NCI-H460 (cell line): ENCODE results near the gene TCOF1. TPM values are rescaled to one million over a fixed set of nuclear protein-coding genes. Genes with fewer than 3 reads are reported as not detected.
"Not testable (repeated sequence)": the region's sequence is repeated elsewhere in the genome, so short reads cannot be mapped to it uniquely, and the experiment has no call there.

Source experiments
- DNase-seq: peaks from one replicate; pipeline ENCODE4 v3.0.0-alpha.2; 2016; ENCODE audit warnings: low read depth; ENCODE audit errors: extremely low read depth
- total RNA-seq: library from RNA; depleted of rRNA; stranded (reverse); fragments of >200 nt; shearing (Covaris generic); gene quantifications from 2 replicates; pipeline ENCODE4 v1.2.3, GENCODE V29; 2014

Gene TCOF1
- total RNA-seq, 1 experiment from 2014 or later = 46.4 TPM

DNA sequence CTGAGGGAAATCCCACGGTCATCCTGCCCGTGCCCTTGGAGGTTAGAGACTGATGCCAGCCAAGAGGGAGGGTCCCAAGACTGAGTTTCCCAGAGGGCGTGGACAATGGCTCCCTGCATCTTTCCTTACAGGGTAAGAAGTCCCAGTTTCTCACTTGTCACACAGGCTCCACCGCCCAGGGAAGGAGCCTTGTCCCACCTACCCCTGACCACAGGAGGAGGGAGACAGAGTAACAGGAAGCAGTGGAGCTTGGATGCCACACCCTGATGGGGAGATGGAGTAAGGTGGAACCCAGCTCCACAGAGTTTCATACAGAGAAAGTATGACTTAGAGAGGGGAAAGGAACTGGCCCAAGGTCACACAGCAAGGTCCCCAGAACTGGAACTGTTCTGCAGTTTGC lies 64.6 kb downstream of the TCOF1 start:
- DNase-seq = no peak

DNA sequence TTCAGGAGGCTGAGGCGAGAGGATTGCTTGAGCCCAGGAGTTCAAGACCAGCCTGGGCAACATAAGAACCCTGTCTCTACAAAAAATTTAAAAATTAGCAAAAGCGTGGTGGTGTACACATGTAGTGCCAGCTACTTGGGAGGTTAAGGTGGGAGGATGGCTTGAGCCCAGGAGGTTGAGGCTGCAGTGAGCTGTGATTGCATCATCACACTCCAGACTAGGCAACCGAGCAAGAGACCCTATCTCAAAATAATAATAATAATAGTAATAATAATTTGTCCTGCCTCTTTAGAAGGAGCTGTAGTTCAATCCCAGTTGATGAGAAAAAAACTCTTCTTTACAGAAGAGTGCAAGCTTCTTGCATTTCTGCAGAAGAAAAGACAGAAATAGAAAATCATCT lies 65.3 kb downstream of the TCOF1 start:
- DNase-seq = no peak

DNA sequence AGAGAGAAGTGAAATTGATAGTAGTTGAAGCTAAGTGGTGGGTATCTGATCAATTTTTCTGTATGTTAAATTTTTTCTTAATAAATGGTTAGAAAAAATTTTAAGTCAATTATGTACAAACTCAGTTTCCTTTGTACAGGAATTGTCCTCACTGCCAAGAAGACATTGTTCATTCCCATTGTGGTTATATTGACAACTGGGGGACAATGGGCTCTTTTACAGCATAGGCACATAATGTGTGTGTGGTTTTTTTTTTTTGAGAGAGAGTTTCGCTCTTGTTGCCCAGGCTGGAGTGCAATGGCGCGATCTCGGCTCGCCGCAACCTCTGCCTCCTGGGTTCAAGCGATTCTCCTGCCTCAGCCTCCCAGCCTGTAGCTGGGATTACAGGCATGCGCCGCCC lies 68.7 kb downstream of the TCOF1 start:
- not testable (repeated sequence) for DNase-seq

DNA sequence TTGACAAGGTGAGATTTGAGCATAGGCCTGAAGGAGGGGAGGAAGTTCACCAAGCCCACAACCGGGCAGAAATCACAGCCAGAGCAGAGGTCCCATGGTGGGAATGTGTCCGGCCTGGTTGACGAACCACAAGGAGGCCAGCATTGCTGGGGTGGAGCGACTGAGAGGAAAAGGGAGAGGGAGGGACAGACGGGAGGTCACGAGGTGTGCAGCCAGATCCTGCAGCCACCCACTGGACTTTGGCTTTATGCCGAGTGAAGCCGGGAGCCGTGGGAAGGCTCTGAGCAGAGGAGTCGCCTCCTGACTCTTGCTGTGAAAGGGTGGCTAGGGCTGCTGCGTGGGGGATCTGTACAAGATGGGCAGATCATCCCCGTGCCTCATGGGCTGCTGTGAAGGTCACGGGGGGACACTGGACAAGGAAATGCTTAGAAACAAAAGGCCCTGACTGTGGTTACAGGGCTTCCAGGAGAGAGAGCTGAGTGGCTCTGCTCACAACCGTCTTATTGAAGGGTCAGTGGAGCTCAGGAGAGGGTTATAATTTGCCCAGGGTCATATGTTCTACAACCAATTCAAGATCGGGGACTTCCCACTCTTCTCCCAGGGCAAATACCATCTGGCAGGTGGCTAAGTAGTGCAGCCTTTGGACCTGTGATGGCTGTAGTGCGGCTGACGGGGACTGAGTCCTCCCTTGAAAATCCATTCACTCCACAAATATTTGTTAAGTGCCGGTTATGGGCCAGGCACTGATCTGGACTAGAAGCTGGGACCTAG lies 70.8 kb downstream of the TCOF1 start:
- DNase-seq = no peak

DNA sequence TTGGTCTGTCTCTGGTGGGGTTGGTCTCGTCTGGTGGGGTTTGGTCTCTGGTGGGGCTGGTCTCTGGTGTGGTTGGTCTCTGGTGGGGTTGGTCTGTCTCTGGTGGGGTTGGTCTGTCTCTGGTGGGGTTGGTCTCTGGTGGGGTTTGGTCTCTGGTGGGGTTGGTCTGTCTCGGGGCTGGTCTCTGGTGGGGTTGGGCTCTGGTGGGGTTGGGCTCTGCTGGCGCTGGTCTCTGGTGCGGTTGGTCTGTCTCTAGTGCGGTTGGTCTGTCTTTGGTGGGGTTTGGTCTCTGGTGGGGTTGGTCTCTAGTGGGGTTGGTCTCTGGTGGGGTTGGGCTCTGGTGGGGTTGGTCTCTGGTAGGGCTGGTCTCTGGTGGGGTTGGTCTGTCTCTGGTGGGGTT lies 71.5 kb downstream of the TCOF1 start:
- no peak for DNase-seq

DNA sequence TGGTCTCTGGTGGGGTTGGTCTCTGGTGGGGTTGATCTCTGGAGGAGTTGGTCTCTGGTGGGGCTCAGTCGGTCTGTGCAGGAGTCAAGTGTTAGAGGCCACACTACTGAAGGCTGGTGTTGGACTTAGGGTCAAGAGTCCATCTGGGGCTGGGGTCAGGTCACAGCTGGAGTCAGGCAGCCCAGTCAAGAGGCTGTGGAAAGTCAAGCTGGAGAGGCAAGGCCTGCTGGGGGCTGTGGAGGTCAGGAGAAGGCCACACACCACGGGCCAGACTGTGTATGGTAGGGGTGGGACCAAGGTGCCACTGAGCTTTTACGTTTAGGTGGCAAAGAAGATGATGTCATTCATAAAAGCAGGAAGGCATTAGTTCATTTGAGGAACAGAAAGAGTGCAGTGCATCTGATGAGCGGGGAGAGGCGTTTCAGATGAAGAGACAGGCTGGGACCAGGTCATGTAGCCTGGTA lies 71.9 kb downstream of the TCOF1 start:
- DNase-seq = no peak

DNA sequence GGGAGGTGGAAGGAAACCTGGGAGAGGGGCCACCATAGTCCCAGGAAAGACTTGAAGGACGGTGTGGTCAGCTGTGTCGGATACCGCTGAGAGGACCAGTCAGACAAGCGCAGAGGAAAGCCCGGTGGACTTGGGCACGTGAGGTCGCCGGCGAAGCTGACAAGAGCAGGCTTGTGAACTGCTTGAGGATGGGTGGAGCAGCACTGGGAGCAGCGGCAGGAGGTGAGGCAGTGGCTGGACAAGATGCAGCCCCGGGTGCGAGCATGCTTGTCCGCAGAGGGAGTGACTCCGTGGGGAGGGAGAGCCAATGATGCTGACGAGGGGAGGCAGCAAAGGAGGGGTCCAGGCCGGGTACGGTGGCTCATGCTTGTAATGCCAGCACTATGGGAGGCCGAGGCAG lies 73.6 kb downstream of the TCOF1 start:
- DNase-seq = no peak

DNA sequence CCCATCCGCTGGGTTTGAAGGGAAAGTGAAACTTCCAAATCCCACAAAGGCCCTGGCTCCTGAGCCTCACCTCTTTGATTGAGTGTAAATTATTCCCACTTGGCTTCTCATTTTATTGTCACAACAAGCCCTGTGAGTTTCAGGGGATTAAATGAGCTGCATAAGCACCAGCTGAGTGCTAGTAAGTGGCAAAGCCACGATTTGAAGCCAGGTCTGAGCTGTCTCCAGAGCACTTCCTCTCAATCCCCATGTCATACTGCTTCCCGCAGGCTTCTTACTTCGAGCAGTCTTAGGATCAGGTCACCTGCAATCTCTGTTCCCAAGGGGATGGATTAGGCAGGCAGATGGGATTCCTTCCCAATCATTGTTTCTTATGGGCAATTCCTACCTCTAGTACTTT lies 74.1 kb downstream of the TCOF1 start:
- no peak for DNase-seq

DNA sequence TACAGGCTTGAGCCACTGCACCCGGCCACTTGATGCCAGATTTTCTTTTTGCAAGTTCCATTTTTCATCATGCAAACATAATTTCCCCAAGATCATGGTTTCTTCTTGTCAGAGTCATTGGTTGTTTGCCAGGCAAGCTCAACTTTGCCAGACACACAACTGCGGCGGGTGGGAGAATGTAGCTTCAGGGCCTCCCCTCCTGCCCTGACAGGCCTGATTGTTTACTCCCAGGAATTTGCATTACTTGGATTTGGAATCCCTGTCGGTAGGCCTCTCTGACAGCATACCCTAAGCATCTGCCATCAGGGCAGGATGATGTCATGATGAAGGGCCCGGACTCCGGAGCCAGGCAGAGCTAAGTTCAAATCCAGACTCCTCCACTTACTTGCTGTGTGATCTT lies 77.0 kb downstream of the TCOF1 start:
- no peak for DNase-seq

DNA sequence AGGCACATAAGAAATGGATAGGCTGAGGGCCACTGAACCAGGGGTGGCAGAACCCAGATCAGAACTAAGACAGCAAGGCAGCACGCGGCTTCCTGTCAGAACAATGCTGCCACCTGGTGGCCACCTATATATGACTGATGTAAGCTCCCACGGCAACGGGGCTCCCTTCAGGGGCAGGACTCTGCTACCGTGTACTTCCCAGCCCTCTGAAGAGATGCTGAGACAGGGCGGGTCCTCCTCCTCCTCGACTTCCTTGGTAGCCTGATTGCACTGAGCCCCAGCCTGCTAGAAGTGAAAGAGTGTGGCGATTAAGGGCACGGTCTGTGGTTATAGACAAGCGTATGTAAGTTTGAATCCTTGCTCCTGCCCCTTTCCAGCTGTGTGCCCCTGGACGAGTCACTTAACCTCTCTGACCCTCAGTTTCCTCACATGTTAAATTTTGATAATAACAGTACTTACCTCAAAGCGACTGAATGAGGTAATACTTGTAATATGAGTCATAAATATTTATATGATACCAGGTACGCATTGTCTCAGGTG lies 78.7 kb downstream of the TCOF1 start:
- DNase-seq = peak; percentile 84

DNA sequence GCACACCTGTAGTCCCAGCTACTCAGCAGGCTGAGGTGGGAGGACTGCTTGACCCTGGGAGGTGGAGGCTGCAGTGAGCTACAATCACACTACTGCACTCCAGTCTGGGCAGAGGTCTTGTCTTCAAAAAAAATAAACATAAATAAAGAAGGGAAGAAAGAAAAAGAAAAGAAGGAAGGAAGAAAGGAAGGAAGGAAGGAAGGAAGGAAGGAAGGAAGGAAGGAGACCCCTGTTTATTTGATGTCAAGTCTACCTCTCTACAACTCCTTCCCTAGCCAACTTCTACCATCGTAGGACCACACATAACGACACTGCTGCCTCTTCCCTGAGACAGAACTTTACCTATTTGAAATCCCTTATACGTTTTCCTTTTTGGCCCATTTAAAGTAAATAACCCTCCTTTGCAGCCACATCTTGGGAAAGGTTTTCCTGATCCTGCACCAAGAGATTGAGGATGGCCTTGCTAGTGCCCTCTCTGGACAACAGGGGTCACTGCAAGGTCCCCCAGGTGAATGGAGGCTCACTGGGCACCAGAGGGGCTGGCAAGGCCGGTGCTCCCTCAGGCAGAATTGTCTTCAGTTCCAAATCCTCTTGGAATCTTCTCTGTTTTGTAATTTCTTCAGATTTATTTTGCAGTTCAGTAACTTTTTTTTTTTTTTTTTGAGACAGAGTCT lies 81.5 kb downstream of the TCOF1 start:
- peak; percentile 39 for DNase-seq

DNA sequence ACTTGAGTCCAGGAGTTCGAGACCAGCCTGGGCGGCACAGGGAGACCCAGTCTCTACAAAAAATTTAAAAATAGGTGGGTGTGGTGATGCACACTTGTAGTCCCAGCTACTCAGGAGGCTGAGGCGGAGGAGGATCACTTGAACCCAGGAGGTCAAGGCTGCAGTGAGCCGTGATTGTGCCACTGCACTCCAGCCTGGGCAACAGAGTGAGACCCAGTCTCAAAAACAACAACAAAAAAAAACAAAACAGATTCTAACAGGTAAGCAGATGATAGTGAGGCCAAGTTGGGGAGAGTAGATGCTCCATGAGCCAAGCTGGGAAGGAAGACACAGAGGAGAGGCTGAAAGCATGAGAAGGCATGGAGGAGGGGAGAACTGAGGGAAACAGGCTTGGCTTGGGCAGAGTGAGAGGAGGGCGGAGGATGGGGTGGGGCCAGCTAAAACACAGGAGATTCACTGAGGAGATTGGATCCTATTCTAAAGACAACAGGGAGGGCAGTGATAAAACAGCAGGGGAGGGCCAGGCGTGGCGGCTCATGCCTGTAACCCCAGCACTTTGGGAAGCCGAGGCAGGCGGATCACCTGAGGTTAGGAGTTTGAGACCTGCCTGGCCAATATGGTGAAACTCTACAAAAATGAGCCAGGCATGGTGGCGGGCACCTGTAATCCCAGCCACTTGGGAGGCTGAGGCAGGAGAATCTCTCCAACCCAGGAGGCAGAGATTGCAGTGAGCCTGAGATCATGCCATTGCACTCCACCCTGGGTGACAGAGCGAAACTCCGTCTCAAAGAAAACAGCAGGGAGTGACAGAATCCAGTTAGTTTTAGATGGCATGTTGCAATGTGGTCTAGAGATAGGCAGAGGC lies 83.7 kb downstream of the TCOF1 start:
- no peak for DNase-seq

DNA sequence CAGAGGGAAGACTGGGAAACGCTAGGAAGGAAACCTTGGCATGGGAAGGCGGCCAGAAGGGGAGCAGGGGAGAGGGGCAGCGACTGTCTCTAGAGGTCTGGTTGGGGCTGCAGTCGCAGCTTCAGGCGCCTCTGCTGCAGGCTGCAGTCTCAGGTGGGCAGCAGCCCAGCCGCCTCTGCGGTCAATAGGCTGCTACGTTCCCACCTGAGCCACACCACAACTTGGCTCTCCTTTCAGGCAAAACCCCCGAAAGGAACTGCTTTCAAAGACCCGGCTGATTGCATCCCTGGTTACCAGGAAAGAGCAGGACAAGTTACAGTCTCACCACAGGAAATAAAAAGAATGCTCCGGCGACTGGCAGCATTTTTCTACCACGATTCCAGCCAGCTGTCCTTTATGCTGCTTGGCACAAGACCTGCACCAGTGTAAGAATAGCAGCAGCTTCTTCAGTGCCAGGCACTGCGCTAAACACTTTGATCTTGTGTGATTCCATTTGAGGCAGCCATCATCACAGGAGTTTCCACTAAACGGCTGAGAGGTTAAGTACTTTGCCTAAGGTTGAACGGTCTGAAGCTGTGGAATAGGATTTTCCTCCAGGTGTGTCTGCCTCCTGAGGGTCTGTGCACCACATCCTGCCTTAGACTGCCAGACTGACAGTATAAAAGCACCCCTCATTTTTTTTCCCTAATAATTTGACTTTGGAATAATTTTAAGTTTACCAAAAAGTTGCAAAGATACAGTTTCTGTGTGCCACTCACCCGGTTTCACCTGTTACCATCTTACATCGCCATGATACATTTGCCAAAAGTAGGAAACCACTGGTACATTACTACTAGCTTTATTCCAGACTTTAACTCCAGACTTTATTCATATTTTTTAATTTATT lies 84.6 kb downstream of the TCOF1 start:
- no peak for DNase-seq

DNA sequence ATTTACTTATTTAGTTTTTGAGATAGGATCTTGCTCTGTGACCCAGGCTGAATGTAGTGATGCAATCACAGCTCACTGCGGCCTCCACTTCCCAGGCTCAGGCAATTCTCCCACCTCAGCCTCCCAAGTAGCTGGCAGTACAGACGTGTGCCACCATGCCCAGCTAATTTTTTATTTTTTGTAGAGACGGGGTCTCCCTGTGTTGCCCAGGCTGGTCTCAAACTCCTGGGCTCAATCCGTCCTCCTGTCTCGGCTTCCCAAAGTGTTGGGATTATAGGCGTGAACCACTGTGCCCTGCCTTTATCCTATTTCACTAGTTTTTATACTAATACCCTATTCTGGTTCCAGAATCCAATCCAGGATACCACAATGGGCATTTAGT lies 85.2 kb downstream of the TCOF1 start:
- DNase-seq = no peak

DNA sequence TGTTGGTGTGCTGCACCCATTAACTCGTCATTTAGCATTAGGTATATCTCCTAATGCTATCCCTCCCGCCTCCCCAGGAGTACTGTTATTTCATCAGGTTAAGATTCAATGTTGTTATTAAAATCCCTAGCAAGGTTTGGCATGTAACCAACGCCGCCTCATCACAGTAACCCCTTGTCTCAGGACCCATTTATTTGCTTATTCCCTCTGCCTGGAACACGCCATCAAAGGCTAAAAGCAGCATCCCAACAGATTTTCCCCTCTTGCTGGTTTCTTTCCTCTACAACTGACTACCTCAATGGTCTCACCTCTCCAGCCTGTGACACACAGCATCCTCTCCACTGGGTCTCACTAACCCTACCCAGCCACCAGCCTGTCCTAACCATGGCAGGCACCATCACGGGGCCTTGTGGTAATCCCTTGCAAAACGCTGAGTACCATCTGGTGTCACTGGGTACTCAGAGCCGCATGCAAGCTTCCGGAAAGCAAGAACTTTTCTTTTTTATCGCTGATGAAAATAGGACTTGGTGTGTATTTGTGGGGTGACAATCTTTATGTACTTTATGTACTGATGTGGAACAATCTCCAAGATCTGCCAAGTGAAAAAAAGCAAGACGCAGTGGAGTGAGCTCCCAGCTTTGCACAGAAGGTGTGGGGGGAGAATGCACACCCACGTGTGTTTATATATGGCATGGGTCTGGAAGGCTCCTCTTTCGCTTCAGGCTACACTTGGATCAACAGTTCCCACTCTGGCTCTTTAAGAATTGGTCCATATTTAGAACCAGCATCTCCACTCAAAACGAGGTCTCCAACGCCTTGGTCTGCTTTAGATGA lies 86.0 kb downstream of the TCOF1 start:
- no peak for DNase-seq

DNA sequence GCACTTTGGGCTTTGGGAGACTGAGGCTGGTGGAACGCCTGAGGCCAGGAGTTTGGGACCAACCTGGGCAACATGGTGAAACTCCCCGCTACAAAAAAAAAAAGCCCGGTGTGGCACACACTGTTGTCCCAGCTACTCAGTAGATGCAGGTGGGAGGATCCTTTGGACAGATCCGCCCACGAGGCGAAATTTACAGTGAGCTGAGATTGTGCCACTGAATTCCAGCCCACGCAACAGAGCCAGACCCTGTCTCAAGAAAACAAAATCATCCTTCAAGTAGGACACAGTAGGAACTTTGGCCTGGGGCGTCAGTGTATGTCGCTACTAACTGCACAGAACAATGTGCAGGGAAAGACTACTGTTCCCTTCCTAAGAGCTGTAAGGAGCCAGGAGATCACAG lies 87.3 kb downstream of the TCOF1 start:
- DNase-seq = no peak

DNA sequence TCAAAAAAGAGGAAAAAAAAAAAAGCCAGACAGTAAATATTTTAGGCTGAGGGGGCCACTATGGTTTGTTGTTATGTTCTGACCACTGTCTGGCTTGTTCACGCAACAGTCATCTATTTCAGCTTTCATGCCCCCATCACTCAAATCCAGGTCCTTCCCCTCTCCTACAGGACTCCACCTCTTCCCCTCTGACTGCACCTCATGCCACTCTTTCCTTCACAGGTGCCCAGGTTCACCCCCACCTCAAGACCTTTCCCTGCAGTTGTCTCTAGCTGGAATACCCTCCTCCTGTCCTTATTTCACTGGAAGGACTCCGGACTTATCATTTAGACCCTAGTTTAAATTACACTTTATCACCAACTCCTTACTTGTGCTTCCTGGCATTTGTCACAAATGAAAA lies 88.6 kb downstream of the TCOF1 start:
- DNase-seq = no peak

DNA sequence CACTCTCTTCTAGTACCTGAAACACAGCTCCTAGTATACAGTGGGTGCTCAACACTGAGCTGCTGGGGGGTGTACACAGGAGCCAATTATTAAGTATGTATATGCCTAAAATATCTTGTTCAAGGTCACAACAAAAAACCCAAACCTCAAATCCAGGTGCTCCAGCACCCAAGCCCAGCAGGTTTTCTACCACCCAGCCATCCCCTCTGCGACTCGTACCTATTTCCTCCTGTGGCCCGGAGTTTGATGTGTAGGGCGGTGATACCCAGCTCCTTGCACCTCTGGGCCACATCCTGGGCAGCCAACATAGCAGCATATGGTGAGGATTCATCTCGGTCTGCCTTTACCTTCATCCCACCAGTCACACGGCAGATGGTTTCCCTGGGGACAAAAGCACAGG lies 89.1 kb downstream of the TCOF1 start:
- no peak for DNase-seq

DNA sequence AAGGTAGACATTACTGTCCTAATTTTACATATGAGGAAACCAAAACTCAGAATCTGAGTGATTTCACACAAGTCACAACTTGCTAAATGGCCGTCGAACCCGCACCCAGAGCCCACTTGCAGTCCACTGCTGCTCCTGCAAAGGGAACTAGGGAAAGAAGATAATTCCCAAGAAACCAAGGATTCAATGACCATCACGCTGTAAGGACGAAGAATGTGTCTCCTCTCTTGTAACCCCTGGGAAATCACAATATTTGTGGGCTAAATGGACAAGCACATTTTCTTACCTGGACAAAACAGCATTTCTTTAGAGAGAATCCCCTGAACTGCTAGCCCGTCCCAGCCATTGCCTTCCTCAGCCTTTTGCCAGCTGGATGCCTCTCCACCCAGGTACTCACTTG lies 89.7 kb downstream of the TCOF1 start:
- DNase-seq = no peak
